Inflammatory macrophage (primary cell): ENCODE measurements around the gene PCDHB9.
"Not testable (repeated sequence)": the region's sequence is repeated elsewhere in the genome, so short reads cannot be mapped to it uniquely, and the experiment has no call there.

Source experiments
- DNase-seq, 2 donors: peaks; one replicate each; pipeline ENCODE4 v3.0.0-alpha.2; 2020 to 2022

Gene PCDHB9

DNA sequence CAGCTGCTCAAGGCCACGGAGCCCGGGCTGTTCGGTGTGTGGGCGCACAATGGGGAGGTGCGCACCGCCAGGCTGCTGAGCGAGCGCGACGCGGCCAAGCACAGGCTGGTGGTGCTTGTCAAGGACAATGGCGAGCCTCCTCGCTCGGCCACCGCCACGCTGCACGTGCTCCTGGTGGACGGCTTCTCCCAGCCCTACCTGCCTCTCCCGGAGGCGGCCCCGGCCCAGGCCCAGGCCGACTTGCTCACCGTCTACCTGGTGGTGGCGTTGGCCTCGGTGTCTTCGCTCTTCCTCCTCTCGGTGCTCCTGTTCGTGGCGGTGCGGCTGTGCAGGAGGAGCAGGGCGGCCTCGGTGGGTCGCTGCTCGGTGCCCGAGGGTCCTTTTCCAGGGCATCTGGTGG is 2.2 kb downstream of the PCDHB9 start:
- DNase-seq = not testable (repeated sequence)

GRCh38 chr5:141192110-141192725 is 5.3 kb downstream of the PCDHB9 start, which contains the start of gene PCDHB10:
Gene PCDHB10, plus strand, starts transcription at chr5:141192353. Its CDS starts 200 bp downstream, at chr5:141192553.
- DNase-seq = peak in 1 of 2 donors; percentile 17

DNA sequence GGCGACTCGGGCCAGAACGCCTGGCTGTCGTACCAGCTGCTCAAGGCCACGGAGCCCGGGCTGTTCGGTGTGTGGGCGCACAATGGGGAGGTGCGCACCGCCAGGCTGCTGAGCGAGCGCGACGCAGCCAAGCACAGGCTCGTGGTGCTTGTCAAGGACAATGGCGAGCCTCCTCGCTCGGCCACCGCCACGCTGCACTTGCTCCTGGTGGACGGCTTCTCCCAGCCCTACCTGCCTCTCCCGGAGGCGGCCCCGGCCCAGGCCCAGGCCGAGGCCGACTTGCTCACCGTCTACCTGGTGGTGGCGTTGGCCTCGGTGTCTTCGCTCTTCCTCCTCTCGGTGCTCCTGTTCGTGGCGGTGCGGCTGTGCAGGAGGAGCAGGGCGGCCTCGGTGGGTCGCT is 7.4 kb downstream of the PCDHB9 start:
- not testable (repeated sequence) for DNase-seq

DNA sequence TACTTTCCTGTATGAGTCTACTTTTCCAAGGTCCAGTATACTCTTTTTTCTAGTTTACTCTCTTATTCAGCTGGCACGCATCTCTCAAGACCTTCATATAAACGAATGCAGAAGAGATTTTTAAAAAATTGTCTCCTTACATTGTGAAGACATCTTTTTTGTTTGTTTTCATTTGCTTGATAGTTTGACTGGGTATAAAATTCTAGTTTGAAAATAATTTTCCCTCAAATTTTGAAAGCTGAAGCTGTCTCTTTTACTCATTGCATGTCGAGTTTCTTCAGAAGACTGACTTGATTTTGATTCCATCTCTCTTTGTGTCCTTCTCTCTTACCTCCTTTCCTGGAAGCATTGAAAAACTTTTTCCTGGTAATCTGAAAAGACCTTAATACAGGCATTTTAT is 9.4 kb downstream of the PCDHB9 start:
- DNase-seq = no peak

DNA sequence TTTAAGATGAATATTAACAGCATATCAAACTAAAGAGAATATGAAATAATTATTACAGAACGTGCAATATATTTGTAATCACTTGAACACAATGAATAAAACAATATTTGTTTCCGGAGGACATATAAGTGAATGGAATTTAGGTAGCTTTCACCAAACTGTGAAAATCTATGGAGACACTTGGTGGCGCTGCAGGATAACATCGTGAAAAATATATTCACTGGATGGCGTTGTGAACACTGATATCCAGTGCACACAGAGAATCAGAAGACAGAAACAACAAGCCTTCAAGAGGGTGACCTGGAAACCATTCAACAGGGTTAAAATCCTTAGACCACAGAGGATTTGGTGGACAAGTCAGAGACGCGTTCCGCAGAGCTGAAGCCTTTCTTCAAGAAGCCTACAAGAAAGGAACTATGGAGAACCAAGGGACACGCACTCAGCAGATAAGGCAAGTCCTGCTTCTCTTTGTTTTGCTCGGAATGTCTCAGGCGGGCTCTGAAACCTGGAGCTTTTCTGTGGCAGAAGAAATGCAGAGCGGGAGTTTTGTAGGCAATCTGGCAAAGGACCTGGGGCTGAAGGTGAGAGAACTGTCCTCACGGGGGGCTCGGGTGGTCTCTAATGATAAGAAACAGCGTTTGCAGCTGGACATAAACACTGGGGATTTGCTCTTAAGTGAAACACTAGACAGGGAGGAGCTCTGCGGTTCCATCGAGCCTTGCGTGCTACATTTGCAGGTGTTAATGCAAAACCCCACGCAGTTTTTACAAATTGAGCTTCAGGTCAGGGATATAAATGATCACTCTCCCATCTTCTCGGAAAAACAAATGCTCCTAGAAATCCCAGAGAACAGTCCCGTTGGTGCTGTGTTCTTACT is 12.6 kb downstream of the PCDHB9 start, which contains the start of gene PCDHB11:
TSS of gene PCDHB11 (plus strand) at position 269 of the 877 bp plus-strand sequence. CDS start at position 417, 148 bp downstream.
- DNase-seq = no peak

DNA sequence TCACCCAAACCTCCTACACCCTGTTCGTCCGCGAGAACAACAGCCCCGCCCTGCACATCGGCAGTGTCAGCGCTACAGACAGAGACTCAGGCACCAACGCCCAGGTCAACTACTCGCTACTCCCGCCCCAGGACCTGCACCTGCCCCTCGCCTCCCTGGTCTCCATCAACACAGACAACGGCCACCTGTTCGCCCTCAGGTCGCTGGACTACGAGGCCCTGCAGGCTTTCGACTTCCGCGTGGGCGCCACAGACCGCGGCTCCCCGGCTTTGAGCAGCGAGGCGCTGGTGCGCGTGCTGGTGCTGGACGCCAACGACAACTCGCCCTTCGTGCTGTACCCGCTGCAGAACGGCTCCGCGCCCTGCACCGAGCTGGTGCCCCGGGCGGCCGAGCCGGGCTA is 14.2 kb downstream of the PCDHB9 start:
- not testable (repeated sequence) for DNase-seq

DNA sequence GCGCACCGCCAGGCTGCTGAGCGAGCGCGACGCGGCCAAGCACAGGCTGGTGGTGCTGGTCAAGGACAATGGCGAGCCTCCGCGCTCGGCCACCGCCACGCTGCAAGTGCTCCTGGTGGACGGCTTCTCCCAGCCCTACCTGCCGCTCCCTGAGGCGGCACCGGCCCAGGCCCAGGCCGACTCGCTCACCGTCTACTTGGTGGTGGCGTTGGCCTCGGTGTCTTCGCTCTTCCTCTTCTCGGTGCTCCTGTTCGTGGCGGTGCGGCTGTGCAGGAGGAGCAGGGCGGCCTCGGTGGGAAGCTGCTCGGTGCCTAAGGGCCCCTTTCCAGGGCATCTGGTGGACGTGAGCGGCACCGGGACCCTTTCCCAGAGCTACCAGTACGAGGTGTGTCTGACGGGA is 14.7 kb downstream of the PCDHB9 start:
- DNase-seq = not testable (repeated sequence)

GRCh38 chr5:141208478-141208877 is 21.5 kb downstream of the PCDHB9 start, which contains the start of gene PCDHB12:
Gene PCDHB12, plus strand, starts transcription at chr5:141208719. Its CDS starts 189 bp downstream, at chr5:141208908.
- DNase-seq = no peak

DNA sequence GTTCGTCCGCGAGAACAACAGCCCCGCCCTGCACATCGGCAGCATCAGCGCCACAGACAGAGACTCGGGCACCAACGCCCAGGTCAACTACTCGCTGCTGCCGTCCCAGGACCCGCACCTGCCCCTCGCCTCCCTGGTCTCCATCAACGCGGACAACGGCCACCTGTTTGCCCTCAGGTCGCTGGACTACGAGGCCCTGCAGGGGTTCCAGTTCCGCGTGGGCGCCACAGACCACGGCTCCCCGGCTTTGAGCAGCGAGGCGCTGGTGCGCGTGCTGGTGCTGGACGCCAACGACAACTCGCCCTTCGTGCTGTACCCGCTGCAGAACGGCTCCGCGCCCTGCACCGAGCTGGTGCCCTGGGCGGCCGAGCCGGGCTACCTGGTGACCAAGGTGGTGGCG is 23.3 kb downstream of the PCDHB9 start:
- DNase-seq = not testable (repeated sequence)

GRCh38 chr5:141210849-141211248 is 23.9 kb downstream of the PCDHB9 start:
- not testable (repeated sequence) for DNase-seq

GRCh38 chr5:141213656-141214339 is 26.8 kb downstream of the PCDHB9 start, which contains the start of gene PCDHB13:
Gene PCDHB13, plus strand, starts transcription at chr5:141213919. Its CDS starts 205 bp downstream, at chr5:141214124.
- DNase-seq = not testable (repeated sequence)

- DNase-seq = not testable (repeated sequence)
Measured at GRCh38 chr5:141214583-141214982, 27.6 kb downstream of the PCDHB9 start.

- not testable (repeated sequence) for DNase-seq
Measured at GRCh38 chr5:141215504-141215903, 28.5 kb downstream of the PCDHB9 start.

GRCh38 chr5:141216035-141216434 is 29.1 kb downstream of the PCDHB9 start:
- DNase-seq = not testable (repeated sequence)

GRCh38 chr5:141223112-141223783 is 36.3 kb downstream of the PCDHB9 start, which contains the start of gene PCDHB14:
Gene PCDHB14, plus strand, starts transcription at chr5:141223343. Its CDS starts 163 bp downstream, at chr5:141223506.
- no peak for DNase-seq

DNA sequence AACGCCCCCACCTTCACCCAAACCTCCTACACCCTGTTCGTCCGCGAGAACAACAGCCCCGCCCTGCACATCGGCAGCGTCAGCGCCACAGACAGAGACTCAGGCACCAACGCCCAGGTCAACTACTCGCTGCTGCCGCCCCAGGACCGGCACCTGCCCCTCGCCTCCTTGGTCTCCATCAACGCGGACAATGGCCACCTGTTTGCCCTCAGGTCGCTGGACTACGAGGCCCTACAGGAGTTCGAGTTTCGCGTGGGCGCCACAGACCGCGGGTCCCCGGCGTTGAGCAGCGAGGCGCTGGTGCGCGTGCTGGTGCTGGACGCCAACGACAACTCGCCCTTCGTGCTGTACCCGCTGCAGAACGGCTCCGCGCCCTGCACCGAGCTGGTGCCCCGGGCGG is 37.9 kb downstream of the PCDHB9 start:
- DNase-seq = not testable (repeated sequence)

GRCh38 chr5:141225421-141225820 is 38.5 kb downstream of the PCDHB9 start:
- DNase-seq = not testable (repeated sequence)

- no peak for DNase-seq
Measured at GRCh38 chr5:141234109-141234667, 47.2 kb downstream of the PCDHB9 start.

GRCh38 chr5:141235922-141236321 is 49.0 kb downstream of the PCDHB9 start:
- DNase-seq = not testable (repeated sequence)

DNA sequence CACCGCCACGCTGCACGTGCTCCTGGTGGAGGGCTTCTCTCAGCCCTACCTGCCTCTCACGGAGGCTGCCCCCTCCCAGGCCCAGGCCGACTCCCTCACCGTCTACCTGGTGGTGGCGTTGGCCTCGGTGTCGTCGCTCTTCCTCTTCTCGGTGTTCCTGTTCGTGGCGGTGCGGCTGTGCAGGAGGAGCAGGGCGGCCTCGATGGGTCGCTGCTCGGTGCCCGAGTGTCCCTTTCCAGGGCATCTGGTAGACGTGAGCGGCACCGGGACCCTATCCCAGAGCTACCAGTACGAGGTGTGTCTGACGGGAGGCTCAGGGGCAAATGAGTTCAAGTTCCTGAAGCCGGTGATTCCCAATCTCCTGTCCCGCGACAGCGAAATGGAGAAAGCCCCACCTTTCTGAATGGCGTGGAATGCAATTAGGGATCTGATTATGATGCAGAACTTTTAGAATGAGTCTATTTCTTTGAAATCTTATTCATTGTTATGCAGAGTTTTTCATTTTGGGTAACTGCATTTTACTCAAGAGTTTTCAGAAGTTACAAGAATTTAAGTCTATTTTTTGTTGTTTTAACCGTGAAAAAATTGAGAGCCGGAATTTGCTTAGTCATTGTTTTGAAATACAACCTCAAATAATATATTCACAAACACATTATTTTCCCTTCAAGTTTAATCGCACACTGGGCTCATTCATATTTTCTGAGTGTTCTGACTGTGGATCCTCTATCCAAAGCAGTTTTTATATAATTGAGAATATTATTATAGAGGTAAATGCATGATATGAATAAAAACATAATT is 49.8 kb downstream of the PCDHB9 start:
- DNase-seq = no peak
